ENCODE measurements around the gene PKD2L2.
"Not testable (repeated sequence)": the region's sequence is repeated elsewhere in the genome, so short reads cannot be mapped to it uniquely, and the experiment has no call there.

Gene PKD2L2

GRCh38 chr5:137887831-137888230, 1.4 kb upstream of the PKD2L2 start:
- DNase-seq (ENCODE audit: low read depth in 2 of 2, low spot score in 1 of 2): no peak

GRCh38 chr5:137888466-137888862, 793 bp upstream of the PKD2L2 start:
- no peak for DNase-seq (ENCODE audit: low read depth in 2 of 2, low spot score in 1 of 2)

GRCh38 chr5:137890845-137891244, 1.6 kb downstream of the PKD2L2 start:
- no peak for DNase-seq (ENCODE audit: low read depth in 2 of 2, low spot score in 1 of 2)

GRCh38 chr5:137891849-137892248, 2.6 kb downstream of the PKD2L2 start:
- DNase-seq (ENCODE audit: low read depth in 2 of 2, low spot score in 1 of 2): no peak

GRCh38 chr5:137894586-137894985, 5.3 kb downstream of the PKD2L2 start:
- DNase-seq (ENCODE audit: low read depth in 2 of 2, low spot score in 1 of 2): no peak

GRCh38 chr5:137896560-137896959, 7.3 kb downstream of the PKD2L2 start:
- no peak for DNase-seq (ENCODE audit: low read depth in 2 of 2, low spot score in 1 of 2)

- DNase-seq (ENCODE audit: low read depth in 2 of 2, low spot score in 1 of 2): no peak
These were observed 10.2 kb downstream of the PKD2L2 start for GRCh38 chr5:137899493-137899892.

GRCh38 chr5:137901011-137901817, 12.0 kb downstream of the PKD2L2 start:
- no peak for DNase-seq (ENCODE audit: low read depth in 2 of 2, low spot score in 1 of 2)

GRCh38 chr5:137902408-137903133, 13.3 kb downstream of the PKD2L2 start:
- no peak for DNase-seq (ENCODE audit: low read depth in 2 of 2, low spot score in 1 of 2)

- DNase-seq (ENCODE audit: low read depth in 2 of 2, low spot score in 1 of 2): no peak
These were observed 25.5 kb downstream of the PKD2L2 start for GRCh38 chr5:137914758-137915157.

GRCh38 chr5:137916923-137917322, 27.7 kb downstream of the PKD2L2 start:
- DNase-seq (ENCODE audit: low read depth in 2 of 2, low spot score in 1 of 2): no peak

- no peak for DNase-seq (ENCODE audit: low read depth in 2 of 2, low spot score in 1 of 2)
These were observed 32.7 kb downstream of the PKD2L2 start for GRCh38 chr5:137921931-137922330.

GRCh38 chr5:137923856-137924255, 34.6 kb downstream of the PKD2L2 start:
- no peak for DNase-seq (ENCODE audit: low read depth in 2 of 2, low spot score in 1 of 2)

- no peak for DNase-seq (ENCODE audit: low read depth in 2 of 2, low spot score in 1 of 2)
These were observed 43.5 kb downstream of the PKD2L2 start for GRCh38 chr5:137932800-137933199.

- DNase-seq (ENCODE audit: low read depth in 2 of 2, low spot score in 1 of 2): no peak
These were observed 44.2 kb downstream of the PKD2L2 start for GRCh38 chr5:137933491-137933911.

- DNase-seq (ENCODE audit: low read depth in 2 of 2, low spot score in 1 of 2): no peak
These were observed 45.9 kb downstream of the PKD2L2 start for GRCh38 chr5:137935190-137935589.

GRCh38 chr5:137935694-137936093, 46.4 kb downstream of the PKD2L2 start:
- no peak for DNase-seq (ENCODE audit: low read depth in 2 of 2, low spot score in 1 of 2)

- no peak for DNase-seq (ENCODE audit: low read depth in 2 of 2, low spot score in 1 of 2)
These were observed 48.9 kb downstream of the PKD2L2 start for GRCh38 chr5:137937994-137938750.

GRCh38 chr5:137938751-137939143, 49.5 kb downstream of the PKD2L2 start:
- DNase-seq (ENCODE audit: low read depth in 2 of 2, low spot score in 1 of 2): no peak

GRCh38 chr5:137939331-137939730, 50.1 kb downstream of the PKD2L2 start:
- no peak for DNase-seq (ENCODE audit: low read depth in 2 of 2, low spot score in 1 of 2)

GRCh38 chr5:137944280-137944679, 55.0 kb downstream of the PKD2L2 start:
- DNase-seq (ENCODE audit: low read depth in 2 of 2, low spot score in 1 of 2): not testable (repeated sequence)

- DNase-seq (ENCODE audit: low read depth in 2 of 2, low spot score in 1 of 2): no peak
These were observed 56.6 kb downstream of the PKD2L2 start for GRCh38 chr5:137945825-137946224.

Measured in stimulated activated CD8-positive, alpha-beta memory T cell treated with anti-CD3 and anti-CD28 coated beads, Interleukin-4, amount 100 ng/mL, for 4 hours (primary cell).